GM12878 (cell line): ENCODE data around the gene NHERF1. TPM values are rescaled to one million over a fixed set of nuclear protein-coding genes. Genes with fewer than 3 reads are reported as not detected.
A peak's percentile ranks its signal among the peaks of the same experiment; 100 is the strongest.

Experiments used
- ATAC-seq: fragments of 200-7000 bp; cut with Tn5 transposase; 3 replicates; pipeline ENCODE4 v1.9.1; 2020; ENCODE audit warnings: mild to moderate bottlenecking, moderate library complexity
- BruUV-seq: library from RNA; stranded (reverse); fragments of 400-500 nt; replicated peaks from 2 replicates; lab custom pipeline; 2021; lab: Mats Ljungman, UMichigan
- CTCF ChIA-PET: fragments of 300-600 bp; sonication (Branson Sonifier 250); formaldehyde crosslinking; extraction: SDS; loops from one replicate; lab custom pipeline; 2021; ENCODE audit warnings: inconsistent platforms; lab: Yijun Ruan, JAX
- POLR2A ChIA-PET: fragments of 350-600 bp; formaldehyde crosslinking; extraction: SDS; loops from one replicate; lab custom pipeline; 2021; ENCODE audit warnings: inconsistent platforms; lab: Charles Lee
- RAD21 ChIA-PET: fragments of 300-600 bp; sonication (Branson Sonifier 250); formaldehyde crosslinking; loops from one replicate; lab custom pipeline; 2023; ENCODE audit warnings: antibody characterized with exemption; ENCODE audit not compliant: unreplicated experiment; lab: Charles Lee
- SMC1A ChIA-PET: fragments of 300-600 bp; sonication (Branson Sonifier 250); formaldehyde crosslinking; loops from one replicate; lab custom pipeline; 2023; ENCODE audit not compliant: unreplicated experiment, uncharacterized antibody; lab: Charles Lee
- DNase-seq: peaks from one replicate; pipeline ENCODE4 v3.0.0-alpha.2; 2011; ENCODE audit warnings: low read depth, low spot score
- FAIRE-seq: peaks from 3 replicates; lab custom pipeline; 2011; peaks lifted over from hg19 to GRCh38; lab: Jason Lieb, UNC
- H2AFZ ChIP-seq: 2 replicates; pipeline ENCODE4 v1.6.0; 2011; ENCODE audit warnings: low read depth, low read length, control low read depth; ENCODE audit not compliant: control insufficient read depth
- H3K27ac ChIP-seq: 2 replicates; pipeline ENCODE4 v1.5.1; 2011; ENCODE audit warnings: control low read depth; ENCODE audit not compliant: control insufficient read depth, insufficient read depth
- H3K27me3 ChIP-seq, 2 experiments: replicated peaks in 1 of 2; 2 replicates each; pipeline versions ENCODE4 v1.6.0 to v1.6.1; 2011; ENCODE audit warnings: low read length in 1 of 2; ENCODE audit not compliant: control insufficient read depth in 2 of 2, insufficient read depth in 2 of 2
- H3K36me3 ChIP-seq, 2 experiments: 2 replicates each; pipeline ENCODE4 v1.5.1; 2011; ENCODE audit warnings: low read length in 1 of 2; ENCODE audit not compliant: control insufficient read depth in 2 of 2, insufficient read depth in 2 of 2
- H3K4me1 ChIP-seq: 2 replicates; pipeline ENCODE4 v1.6.1; 2011; ENCODE audit warnings: mild to moderate bottlenecking, low read length, moderate library complexity, mixed read lengths; ENCODE audit not compliant: control insufficient read depth, insufficient read depth
- H3K4me2 ChIP-seq: 2 replicates; pipeline ENCODE4 v1.6.0; 2011; ENCODE audit warnings: control low read depth; ENCODE audit not compliant: control insufficient read depth, insufficient read depth
- H3K4me3 ChIP-seq: fragments of 200-600 bp; sonication (generic); 2 replicates; pipeline ENCODE4 v1.5.1; 2016
- H3K79me2 ChIP-seq: 2 replicates; pipeline ENCODE4 v1.6.0; 2011; ENCODE audit warnings: low read length; ENCODE audit not compliant: control insufficient read depth, insufficient read depth
- H3K9ac ChIP-seq: 2 replicates; pipeline ENCODE4 v1.8.0; 2011; ENCODE audit warnings: low read length, control low read depth, mixed read lengths; ENCODE audit not compliant: control insufficient read depth, insufficient read depth
- H3K9me3 ChIP-seq: replicated peaks from 3 replicates; pipeline ENCODE4 v1.5.1; 2011; ENCODE audit warnings: mild to moderate bottlenecking, low read length; ENCODE audit not compliant: control insufficient read depth, insufficient read depth
- H4K20me1 ChIP-seq: 2 replicates; pipeline ENCODE4 v1.6.0; 2011; ENCODE audit not compliant: control insufficient read depth, insufficient read depth
- ATF7 ChIP-seq: fragments of 450-650 bp; IDR thresholded peaks from 2 replicates; pipeline ENCODE4 v1.6.1; 2016; ENCODE audit warnings: low read depth, mild to moderate bottlenecking
- CBFB ChIP-seq: IDR thresholded peaks from 2 replicates; pipeline ENCODE4 v1.6.1; 2016; ENCODE audit warnings: antibody characterized with exemption, low read depth
- CREM ChIP-seq: IDR thresholded peaks from 2 replicates; pipeline ENCODE4 v1.6.1; 2014; ENCODE audit warnings: antibody characterized with exemption, low read depth
- HDAC2 ChIP-seq: fragments of 200-600 bp; sonication (generic); IDR thresholded peaks from 2 replicates; pipeline ENCODE4 v1.6.1; 2017
- IKZF2 ChIP-seq, 2 experiments: fragments of 450-650 bp; IDR thresholded peaks; 2 replicates each; pipeline ENCODE4 v1.6.1; 2017; ENCODE audit warnings: mild to moderate bottlenecking in 2 of 2, moderate library complexity in 2 of 2
- MTA3 ChIP-seq: IDR thresholded peaks from 2 replicates; pipeline ENCODE4 v1.6.1; 2012; ENCODE audit warnings: low read length, inconsistent platforms, borderline replicate concordance
- MYC ChIP-seq: IDR thresholded peaks from 2 replicates; pipeline ENCODE4 v1.6.1; 2011; ENCODE audit warnings: mild to moderate bottlenecking, low read length, moderate library complexity, inconsistent platforms; ENCODE audit not compliant: insufficient read depth, insufficient replicate concordance, insufficient read length, severe bottlenecking
- NR2C2 ChIP-seq: IDR thresholded peaks from 2 replicates; pipeline ENCODE4 v1.6.1; 2011; ENCODE audit warnings: borderline replicate concordance, low read depth; ENCODE audit not compliant: control insufficient read depth, insufficient read length
- NRF1 ChIP-seq: conservative IDR thresholded peaks from 2 replicates; pipeline ENCODE4 v1.6.1; 2011; ENCODE audit warnings: mild to moderate bottlenecking, low read depth, low read length, improper control_type of control experiment
- PBX3 ChIP-seq: IDR thresholded peaks from 2 replicates; pipeline ENCODE4 v1.6.1; 2011; ENCODE audit warnings: mild to moderate bottlenecking, low read depth, low read length, moderate library complexity; ENCODE audit not compliant: insufficient replicate concordance
- SIN3A ChIP-seq: IDR thresholded peaks from 2 replicates; pipeline ENCODE4 v1.6.1; 2012; ENCODE audit warnings: low read depth, low read length, improper control_type of control experiment
- STAT3 ChIP-seq: IDR thresholded peaks from 2 replicates; pipeline ENCODE4 v1.6.1; 2011; ENCODE audit warnings: low read depth, low read length, improper control_type of control experiment
- TCF7 ChIP-seq: IDR thresholded peaks from 2 replicates; pipeline ENCODE4 v1.6.1; 2014; ENCODE audit warnings: antibody characterized with exemption, borderline replicate concordance
- ZNF24 ChIP-seq: fragments of 450-650 bp; IDR thresholded peaks from 2 replicates; pipeline ENCODE4 v1.6.1; 2017; ENCODE audit warnings: antibody characterized with exemption, mild to moderate bottlenecking
- WGBS: methylation state at CpG from one replicate; pipeline ENCODE4 v1.1.6; 2016; ENCODE audit warnings: low lambda C conversion rate; ENCODE audit not compliant: insufficient replicate concordance, insufficient coverage; ENCODE audit errors: missing lambda C conversion rate; 5-methylcytosine and 5-hydroxymethylcytosine counted together
- in situ Hi-C: fragments of 300-500 bp; cut with MboI; formaldehyde crosslinking; loops from 9 replicates; pipeline ENCODE4 v1.14.3; 2018; ENCODE audit warnings: mixed read lengths
- intact Hi-C: fragments of 100-400 bp; cut with micrococcal nuclease; formaldehyde crosslinking; loops from one replicate; pipeline ENCODE4 v1.14.2; 2022; ENCODE audit not compliant: unreplicated experiment
- polyA plus RNA-seq, 11 experiments: library from polyadenylated mRNA; depleted of rRNA in 4 of 11; unstranded in 6 of 11; stranded (reverse) in 5 of 11; fragments of >200 nt; fragmentation: Nextera tagmentation in 4 of 11; fragmentation: Illumina TruSeq in 1 of 11; extraction: Ambion mirVana in 4 of 11; extraction: Trizol in 1 of 11; gene quantifications; 1 replicate in 1 of 11; 2 replicates in 10 of 11; pipeline versions ENCODE4 v1.2.1 to v1.2.3, GENCODE V29; 2011 to 2016; ENCODE audit warnings: inconsistent platforms in 2 of 11, missing spikeins in 2 of 11, low read depth in 1 of 11
- total RNA-seq, 4 experiments: library from RNA; depleted of rRNA in 3 of 4; stranded (reverse); fragments of >200 nt in 3 of 4; fragmentation: Illumina TruSeq in 1 of 4; extraction: Trizol in 1 of 4; gene quantifications; 2 replicates each; pipeline versions ENCODE4 v1.2.1 to v1.2.3, GENCODE V29; 2013 to 2021

The NHERF1 gene
- total and polyA plus RNA-seq, 10 of the 15 experiments (the other 5 are each of a cell fraction or from before 2014, with no cell fraction given): 13.4 to 61.6 (median 39.0) TPM

- ATAC-seq (peak; percentile 33), FAIRE-seq (no peak), DNase-seq (no peak)
- Histone ChIP-seq H3K79me2 (peaks cover 33% of the 10 kb centered on the region), H3K4me2 (peak overlapping the region; percentile 92), H3K27me3 (no peaks in the 10 kb centered on the region), H3K36me3 (no peaks in the 10 kb centered on the region), H2AFZ (peak overlapping the region; percentile 71), H3K27ac (peak overlapping the region; percentile 64; the same call in 1 of the 2 replicates), H3K9ac (peak overlapping the region; percentile 73), H3K4me1 (peaks cover 4% of the 10 kb centered on the region), H4K20me1 (no peaks in the 10 kb centered on the region), H3K4me3 (peak overlapping the region; percentile 96), H3K9me3 (no peaks in the 10 kb centered on the region)
- ChIA-PET RAD21 (interaction anchor here (0.6 to 2.9 kb wide), 9 partner anchors 10 to 211 kb away, joined by 3 to 11 read pairs (median 4); partner anchors contain the start of gene FDXR), POLR2A (interaction anchor here (0.6 to 3.9 kb wide), 9 partner anchors 10 to 124 kb away, joined by 3 to 17 read pairs (median 6); partner anchors contain the start of genes FDXR, NAT9 and RAB37), SMC1A (interaction anchor here (0.9 to 3.1 kb wide), 7 partner anchors 10 to 92 kb away, joined by 3 to 10 read pairs (median 6); partner anchors contain the start of genes NAT9 and RAB37), CTCF (interaction anchor here (0.6 to 2.1 kb wide), 18 partner anchors 10 to 1418 kb away, joined by 3 to 12 read pairs (median 4); partner anchors contain the start of genes NAT9 and RAB37)
- 2% methylated on average over 44 of the region's 46 CpGs for WGBS
- TF ChIP-seq MTA3 (no peak), MYC (no peak), PBX3 (no peak), NR2C2 (no peak), IKZF2 (IDR thresholded peaks at IDR 0.05) (no peak), ATF7 (no peak), ZNF24 (no peak), HDAC2 (no peak), NRF1 (no peak), STAT3 (no peak), TCF7 (no peak), CREM (no peak), CBFB (no peak), SIN3A (no peak)
- no TSS peak for BruUV-seq
- intact Hi-C loops: no loop called here
- in situ Hi-C loops: no loop called here
Measured at GRCh38 chr17:74749279-74750038, 1.0 kb downstream of the NHERF1 start.
